GM19043 (cell line): Measurements from ENCODE around the gene TRRAP.
"Not testable (repeated sequence)": the region's sequence is repeated elsewhere in the genome, so short reads cannot be mapped to it uniquely, and the experiment has no call there.

ENCODE experiments used
- ATAC-seq: cut with Tn5 transposase; IDR thresholded peaks from one replicate; pipeline ENCODE4 v1.9.1; 2021; ENCODE audit warnings: low read depth; ENCODE audit not compliant: unreplicated experiment

Gene TRRAP

GRCh38 chr7:99040104-99040958 is 162.0 kb downstream of the TRRAP start:
- no peak for ATAC-seq

- no peak for ATAC-seq
These were observed 163.2 kb downstream of the TRRAP start for GRCh38 chr7:99041526-99041925.

- no peak for ATAC-seq
These were observed 164.6 kb downstream of the TRRAP start for GRCh38 chr7:99042957-99043356.

- not testable (repeated sequence) for ATAC-seq
These were observed 166.5 kb downstream of the TRRAP start for GRCh38 chr7:99044858-99045257.

GRCh38 chr7:99046262-99046661 is 167.9 kb downstream of the TRRAP start:
- ATAC-seq = not testable (repeated sequence)

- no peak for ATAC-seq
These were observed 168.4 kb downstream of the TRRAP start for GRCh38 chr7:99046722-99047121.

GRCh38 chr7:99047526-99048077 is 169.3 kb downstream of the TRRAP start:
- ATAC-seq = no peak

GRCh38 chr7:99050971-99051370 is 172.6 kb downstream of the TRRAP start:
- ATAC-seq = no peak

- ATAC-seq = no peak
These were observed 176.4 kb downstream of the TRRAP start for GRCh38 chr7:99054781-99055180.

GRCh38 chr7:99061001-99061776 is 182.9 kb downstream of the TRRAP start:
- ATAC-seq = no peak
